A673 (cell line): ENCODE results near the gene NPPB. TPM values are rescaled to one million over a fixed set of nuclear protein-coding genes. Genes with fewer than 3 reads are reported as not detected.
A peak's percentile ranks its signal among the peaks of the same experiment; 100 is the strongest.

Source experiments
- Bru-seq: library from RNA; stranded (reverse); fragments of 400-500 nt; gene quantifications from one replicate; lab custom pipeline; 2021; lab: Mats Ljungman, UMichigan
- BruChase-seq, 2 experiments: library from RNA; stranded (reverse); fragments of 400-500 nt; gene quantifications; one replicate each; lab custom pipeline; 2021; lab: Mats Ljungman, UMichigan
- BruUV-seq: library from RNA; stranded (reverse); fragments of 400-500 nt; replicated peaks from 2 replicates; lab custom pipeline; 2021; lab: Mats Ljungman, UMichigan
- CTCF ChIA-PET: fragments of 300-600 bp; sonication (Branson Sonifier 250); formaldehyde crosslinking; loops from one replicate; lab custom pipeline; 2022; ENCODE audit warnings: antibody characterized with exemption; lab: Charles Lee
- POLR2A ChIA-PET: fragments of 300-600 bp; sonication (Branson Sonifier 250); formaldehyde crosslinking; loops from one replicate; lab custom pipeline; 2022; ENCODE audit warnings: antibody characterized with exemption; ENCODE audit not compliant: low non-redundant PET; lab: Charles Lee
- DNase-seq: peaks from one replicate; pipeline ENCODE4 v3.0.0-alpha.2; 2015; ENCODE audit warnings: low spot score
- H3K27ac ChIP-seq: fragments of 200-600 bp; sonication (generic); 2 replicates; pipeline ENCODE4 v1.5.1; 2016; ENCODE audit warnings: mixed run types, low read depth, mild to moderate bottlenecking, mixed read lengths, antibody characterized with exemption, low read length; ENCODE audit not compliant: poor library complexity, severe bottlenecking
- H3K27me3 ChIP-seq: fragments of 200-600 bp; sonication (generic); replicated peaks from 2 replicates; pipeline ENCODE4 v1.6.1; 2017; ENCODE audit warnings: mixed run types, low read depth, mild to moderate bottlenecking, mixed read lengths, antibody characterized with exemption, low read length; ENCODE audit not compliant: insufficient read depth, poor library complexity
- H3K36me3 ChIP-seq: fragments of 200-600 bp; sonication (generic); 2 replicates; pipeline ENCODE4 v1.6.1; 2016; ENCODE audit warnings: mixed run types, mild to moderate bottlenecking, mixed read lengths, antibody characterized with exemption, low read length; ENCODE audit not compliant: insufficient read depth, poor library complexity, severe bottlenecking
- H3K4me1 ChIP-seq: fragments of 200-600 bp; sonication (generic); 2 replicates; pipeline ENCODE4 v1.6.1; 2017; ENCODE audit warnings: mixed run types, mild to moderate bottlenecking, mixed read lengths, antibody characterized with exemption, low read length; ENCODE audit not compliant: insufficient read depth, poor library complexity, severe bottlenecking
- H3K4me3 ChIP-seq: fragments of 200-600 bp; sonication (generic); 2 replicates; pipeline ENCODE4 v1.5.1; 2016; ENCODE audit warnings: low read depth, mixed run types, mild to moderate bottlenecking, mixed read lengths, low read length; ENCODE audit not compliant: poor library complexity, severe bottlenecking
- H3K9me3 ChIP-seq: fragments of 200-600 bp; sonication (generic); 2 replicates; pipeline ENCODE4 v1.6.1; 2016; ENCODE audit warnings: mixed run types, low read depth, mild to moderate bottlenecking, mixed read lengths, antibody characterized with exemption, low read length; ENCODE audit not compliant: poor library complexity, severe bottlenecking
- EZH2 ChIP-seq: fragments of 200-600 bp; sonication (generic); IDR thresholded peaks from 2 replicates; pipeline ENCODE4 v1.6.1; 2017; ENCODE audit warnings: borderline replicate concordance, low read depth, mild to moderate bottlenecking, mixed read lengths, antibody characterized with exemption, low read length; ENCODE audit not compliant: poor library complexity, severe bottlenecking
- intact Hi-C: fragments of 100-400 bp; cut with micrococcal nuclease; formaldehyde crosslinking; loops from one replicate; pipeline ENCODE4 v1.10.0; 2022; ENCODE audit not compliant: unreplicated experiment
- long read RNA-seq: library from polyadenylated mRNA; stranded (forward); transcript quantifications from one replicate; pipeline ENCODE4 v2.0.0, GENCODE V29; 2022
- total RNA-seq: library from RNA; stranded (reverse); gene quantifications from 2 replicates; pipeline ENCODE4 v1.2.3, GENCODE V29; 2021
- TF ChIP-seq, protein P1 (sequence below): fragments of 300-800, 200-600 bp; sonication (generic); conservative IDR thresholded peaks from 2 replicates; pipeline ENCODE4 v1.5.1; 2017; ENCODE audit warnings: low read depth, mild to moderate bottlenecking, antibody characterized with exemption, low read length, moderate library complexity, mixed read lengths

The NPPB gene
- total RNA-seq (not detected in 2 replicates), Bru-seq, nascent RNA (not detected), BruChase-seq, experiment 1, labeled RNA remaining after a 2-hour chase (not detected), BruChase-seq, experiment 2, labeled RNA remaining after a 6-hour chase (not detected)
- long read RNA-seq = 0 reads

DNA sequence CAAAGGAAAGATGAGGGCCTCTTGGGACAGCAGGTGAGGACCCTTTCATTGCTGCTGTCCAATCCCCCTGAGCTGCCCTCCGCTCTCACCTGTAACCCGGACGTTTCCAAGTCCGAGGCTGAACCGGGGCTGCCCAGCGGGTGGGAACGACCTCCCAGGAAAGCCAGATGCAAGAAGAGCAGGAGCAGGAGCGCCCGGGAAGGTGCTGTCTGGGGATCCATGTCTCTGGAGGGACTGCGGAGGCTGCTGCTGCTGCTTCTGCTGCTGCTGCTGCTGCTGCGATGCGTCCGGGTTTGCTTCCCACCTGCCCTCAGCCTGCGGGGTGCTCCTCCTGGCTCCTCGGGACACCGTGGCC, at the start of gene NPPB:
Gene NPPB, minus strand, starts transcription at position 333 of the 355 bp plus-strand sequence. Its CDS starts 112 bp downstream, at position 221.
- ChIA-PET CTCF (no interaction called here), POLR2A (no interaction called here)
- no TSS peak for BruUV-seq
- H3K36me3 ChIP-seq = no peaks in the 10 kb centered on the region
- no peak within 1 kb of the TSS for H3K27ac ChIP-seq
- no peak within 1 kb of the TSS for H3K4me3 ChIP-seq
- TF ChIP-seq EZH2 = no peak
- TF ChIP-seq, protein P1, sequence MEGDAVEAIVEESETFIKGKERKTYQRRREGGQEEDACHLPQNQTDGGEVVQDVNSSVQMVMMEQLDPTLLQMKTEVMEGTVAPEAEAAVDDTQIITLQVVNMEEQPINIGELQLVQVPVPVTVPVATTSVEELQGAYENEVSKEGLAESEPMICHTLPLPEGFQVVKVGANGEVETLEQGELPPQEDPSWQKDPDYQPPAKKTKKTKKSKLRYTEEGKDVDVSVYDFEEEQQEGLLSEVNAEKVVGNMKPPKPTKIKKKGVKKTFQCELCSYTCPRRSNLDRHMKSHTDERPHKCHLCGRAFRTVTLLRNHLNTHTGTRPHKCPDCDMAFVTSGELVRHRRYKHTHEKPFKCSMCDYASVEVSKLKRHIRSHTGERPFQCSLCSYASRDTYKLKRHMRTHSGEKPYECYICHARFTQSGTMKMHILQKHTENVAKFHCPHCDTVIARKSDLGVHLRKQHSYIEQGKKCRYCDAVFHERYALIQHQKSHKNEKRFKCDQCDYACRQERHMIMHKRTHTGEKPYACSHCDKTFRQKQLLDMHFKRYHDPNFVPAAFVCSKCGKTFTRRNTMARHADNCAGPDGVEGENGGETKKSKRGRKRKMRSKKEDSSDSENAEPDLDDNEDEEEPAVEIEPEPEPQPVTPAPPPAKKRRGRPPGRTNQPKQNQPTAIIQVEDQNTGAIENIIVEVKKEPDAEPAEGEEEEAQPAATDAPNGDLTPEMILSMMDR = no peak
- no peak for DNase-seq
- intact Hi-C loops = loop anchor here (5.0 kb wide), 1 partner anchor 34 kb away; no protein-coding TSS in a partner anchor
- no peaks in the 10 kb centered on the region for H3K9me3 ChIP-seq
- H3K4me1 ChIP-seq = no peaks in the 10 kb centered on the region
- peaks cover 69% of the 10 kb centered on the region for H3K27me3 ChIP-seq

DNA sequence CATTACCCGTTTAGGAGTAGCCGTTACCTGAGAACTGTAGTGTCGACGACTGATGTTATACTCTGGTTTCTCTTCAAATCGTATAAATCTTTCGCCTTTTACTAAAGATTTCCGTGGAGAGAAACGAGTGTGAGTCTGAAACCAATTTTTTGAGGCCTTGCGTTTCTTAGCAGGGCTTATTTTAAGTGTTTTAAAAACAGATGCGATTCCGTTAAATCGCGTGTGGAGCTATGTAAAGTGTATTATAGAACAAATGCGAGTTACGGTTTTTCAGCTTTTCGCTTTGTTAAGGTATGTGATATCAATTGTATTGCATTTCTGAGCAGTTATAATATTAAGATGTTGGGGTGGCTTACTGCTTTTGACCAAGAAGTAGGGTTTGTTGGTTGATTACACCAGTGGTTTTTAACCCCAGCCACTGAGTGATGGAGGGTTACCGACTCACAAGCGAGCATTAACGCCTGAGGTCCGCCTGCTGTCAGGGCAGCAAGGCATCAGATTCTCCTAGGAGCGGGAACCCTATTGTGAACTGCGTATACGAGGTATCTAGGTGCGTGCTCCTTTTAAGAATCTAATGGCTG, 49.4 kb upstream of the NPPB start:
- peak; percentile 99 for DNase-seq

More for the DNA sequence above, 49.4 kb upstream of the NPPB start:
- Histone ChIP-seq H3K4me3 (peak overlapping the region; percentile 43), H3K36me3 (no peaks in the 10 kb centered on the region), H3K27me3 (no peaks in the 10 kb centered on the region), H3K4me1 (peaks cover 4% of the 10 kb centered on the region), H3K9me3 (no peaks in the 10 kb centered on the region), H3K27ac (peak overlapping the region; percentile 99)
- TF ChIP-seq, protein P1 = no peak
- TF ChIP-seq EZH2 = no peak
- ChIA-PET CTCF (interaction anchor here (0.6 kb wide), 1 partner anchor 43 kb away, joined by 7 read pairs; no protein-coding TSS in a partner anchor), POLR2A (interaction anchor here (0.6 to 1.2 kb wide), 12 partner anchors 10 to 829 kb away, joined by 3 to 11 read pairs (median 4); partner anchors contain the start of gene MIIP)
- BruUV-seq = TSS peak; percentile 99
- intact Hi-C loops = loop anchor here (1.0 kb wide), 1 partner anchor 78 kb away; no protein-coding TSS in a partner anchor
